Measurements from ENCODE around the gene GRAP2.
"Not testable (repeated sequence)": the region's sequence is repeated elsewhere in the genome, so short reads cannot be mapped to it uniquely, and the experiment has no call there.

GRAP2 gene

GRCh38 chr22:39970742-39971141 is 69.9 kb downstream of the GRAP2 start:
- no peak for DNase-seq

DNA sequence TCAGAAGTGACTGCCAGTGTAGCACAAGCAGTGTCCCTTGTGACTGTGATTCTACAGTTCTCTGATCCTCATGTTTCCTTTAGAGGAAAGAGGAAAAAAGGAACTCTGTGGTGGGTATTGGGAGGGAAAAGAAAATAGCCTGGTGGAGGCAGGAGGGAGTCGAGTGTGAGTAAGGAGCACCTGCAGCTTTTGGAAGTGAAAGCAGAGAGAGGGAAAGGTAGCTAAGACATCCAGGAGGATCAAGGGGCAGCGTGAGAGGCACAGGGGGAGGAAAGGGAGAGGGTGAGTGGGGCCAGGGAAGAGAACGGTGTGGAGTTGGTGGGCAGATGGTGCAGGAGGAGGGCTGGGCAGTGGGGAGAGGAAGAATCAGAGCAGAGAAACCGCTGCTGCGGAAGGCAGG is 71.8 kb downstream of the GRAP2 start:
- no peak for DNase-seq

GRCh38 chr22:39973656-39974055 is 72.8 kb downstream of the GRAP2 start:
- DNase-seq = no peak

DNA sequence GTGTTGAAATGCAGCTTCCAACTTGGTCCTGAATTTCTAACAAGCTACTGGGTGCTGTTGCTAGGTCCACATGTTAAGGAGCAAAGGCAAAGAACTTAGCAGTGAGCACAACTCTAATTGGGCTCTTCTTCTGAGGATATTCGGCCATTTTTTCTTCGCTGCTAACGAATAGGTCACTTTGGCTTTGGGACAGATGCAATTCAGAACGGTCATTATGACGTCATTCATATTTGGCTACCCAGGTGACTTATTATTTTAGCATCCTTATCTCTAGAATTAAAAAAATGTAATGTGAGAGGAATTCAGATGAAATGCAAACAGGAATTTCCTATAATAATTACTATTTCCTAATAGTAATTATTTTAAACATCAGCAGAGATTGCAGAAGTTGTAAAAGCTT is 73.2 kb downstream of the GRAP2 start:
- DNase-seq = no peak

- DNase-seq = no peak
Measured at GRCh38 chr22:39979048-39979447, 78.2 kb downstream of the GRAP2 start.

DNA sequence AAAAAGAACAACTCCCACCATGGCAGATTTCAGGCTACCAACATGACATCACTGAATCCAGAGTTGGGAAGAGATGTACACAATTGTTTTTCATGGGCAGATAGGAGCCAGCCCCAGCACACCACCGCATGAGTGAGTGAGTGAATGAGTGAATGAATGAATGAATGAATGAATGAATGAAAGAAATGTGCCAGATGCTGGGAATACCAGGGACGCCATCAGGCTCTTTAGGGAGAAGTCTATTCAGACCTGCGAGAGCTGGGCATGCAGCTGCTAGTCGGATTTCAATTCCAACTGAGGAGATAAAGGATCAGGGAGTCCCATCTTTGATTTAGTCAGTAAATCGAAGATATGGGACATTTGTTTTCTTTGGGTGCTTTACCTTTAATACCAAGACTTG is 78.6 kb downstream of the GRAP2 start:
- no peak for DNase-seq

DNA sequence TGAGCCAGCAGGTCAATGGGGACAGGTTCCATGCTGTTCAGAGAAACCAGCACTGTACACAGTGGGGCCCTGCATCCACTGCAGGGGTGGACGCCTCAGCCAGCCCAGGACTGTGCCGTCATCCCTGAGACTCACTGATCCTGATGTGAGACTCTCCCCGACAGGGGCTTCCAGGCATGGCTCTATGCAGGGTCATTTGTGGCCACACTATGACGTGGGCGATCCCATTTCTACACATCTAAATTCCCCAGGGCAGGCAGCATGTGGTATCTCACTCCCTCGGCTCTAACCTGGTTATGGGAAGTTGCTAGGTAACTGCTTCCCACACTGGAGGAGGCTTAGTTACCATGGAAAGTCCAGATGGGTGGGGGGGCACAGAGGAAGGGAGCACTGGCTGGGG is 79.7 kb downstream of the GRAP2 start:
- no peak for DNase-seq

DNA sequence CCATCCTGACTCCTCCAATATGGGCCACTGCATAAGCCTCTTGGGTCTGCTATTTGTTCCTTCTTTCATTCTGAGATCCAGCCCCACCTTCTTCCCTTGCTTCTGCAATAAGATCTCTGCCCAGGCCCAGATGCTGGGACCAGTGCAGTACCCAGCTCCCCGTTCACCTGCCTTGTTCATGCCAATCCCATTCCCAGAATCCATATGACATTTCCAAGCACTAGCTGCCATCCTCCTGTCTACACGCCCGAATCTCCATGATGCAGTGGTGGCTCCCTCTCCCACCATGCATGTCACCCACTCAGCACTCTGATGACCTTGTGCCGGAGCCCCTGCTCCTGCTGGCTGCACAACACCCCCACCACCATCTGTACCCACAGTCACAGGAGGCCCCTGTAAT is 82.5 kb downstream of the GRAP2 start:
- DNase-seq = no peak

- no peak for DNase-seq
Measured at GRCh38 chr22:39984006-39984405, 83.1 kb downstream of the GRAP2 start.

- no peak for DNase-seq
Measured at GRCh38 chr22:39984746-39985145, 83.9 kb downstream of the GRAP2 start.

GRCh38 chr22:39985383-39986035 is 84.6 kb downstream of the GRAP2 start:
- DNase-seq = no peak

DNA sequence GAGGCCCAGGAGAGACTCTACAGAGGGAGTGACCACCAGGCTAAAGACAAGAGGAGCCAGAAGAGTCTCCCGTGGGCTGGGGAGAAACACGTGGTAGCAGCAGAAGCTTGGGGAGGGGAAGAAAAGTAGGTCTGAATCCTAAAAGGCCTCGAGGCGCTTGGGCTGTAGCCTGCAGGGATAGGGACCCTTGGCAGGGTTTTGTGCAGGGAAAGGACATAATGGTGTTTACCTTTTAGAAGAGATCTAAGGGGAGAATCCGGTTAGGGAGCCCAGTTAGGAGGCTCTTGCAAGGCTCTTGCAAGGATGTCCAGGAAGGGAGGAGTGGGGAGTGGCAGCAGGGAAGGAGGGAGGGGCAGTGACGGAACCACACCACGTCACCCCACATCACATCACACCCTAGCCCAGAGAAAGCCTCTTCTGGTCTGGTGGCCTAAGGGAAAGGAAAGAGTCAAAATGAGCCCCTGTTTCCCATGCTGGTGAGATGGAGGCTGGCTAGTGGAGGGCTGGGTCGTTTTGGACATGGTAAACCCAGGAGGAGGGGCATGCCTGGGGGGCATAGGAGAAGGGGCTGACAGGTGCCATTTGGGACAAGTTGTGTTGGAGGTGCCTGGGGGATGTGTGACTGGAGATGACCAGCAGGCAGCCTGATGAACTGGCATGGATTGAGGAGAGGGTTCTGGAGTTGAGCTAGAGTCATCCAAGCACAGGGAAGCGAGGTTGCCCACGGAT is 87.7 kb downstream of the GRAP2 start:
- DNase-seq = no peak

GRCh38 chr22:39989633-39990032 is 88.7 kb downstream of the GRAP2 start:
- DNase-seq = no peak

- no peak for DNase-seq
Measured at GRCh38 chr22:39990686-39991085, 89.8 kb downstream of the GRAP2 start.

GRCh38 chr22:39991159-39991860 is 90.4 kb downstream of the GRAP2 start:
- DNase-seq = no peak

GRCh38 chr22:39992088-39992826 is 91.4 kb downstream of the GRAP2 start:
- no peak for DNase-seq

- DNase-seq = not testable (repeated sequence)
Measured at GRCh38 chr22:39992894-39993293, 92.0 kb downstream of the GRAP2 start.

DNA sequence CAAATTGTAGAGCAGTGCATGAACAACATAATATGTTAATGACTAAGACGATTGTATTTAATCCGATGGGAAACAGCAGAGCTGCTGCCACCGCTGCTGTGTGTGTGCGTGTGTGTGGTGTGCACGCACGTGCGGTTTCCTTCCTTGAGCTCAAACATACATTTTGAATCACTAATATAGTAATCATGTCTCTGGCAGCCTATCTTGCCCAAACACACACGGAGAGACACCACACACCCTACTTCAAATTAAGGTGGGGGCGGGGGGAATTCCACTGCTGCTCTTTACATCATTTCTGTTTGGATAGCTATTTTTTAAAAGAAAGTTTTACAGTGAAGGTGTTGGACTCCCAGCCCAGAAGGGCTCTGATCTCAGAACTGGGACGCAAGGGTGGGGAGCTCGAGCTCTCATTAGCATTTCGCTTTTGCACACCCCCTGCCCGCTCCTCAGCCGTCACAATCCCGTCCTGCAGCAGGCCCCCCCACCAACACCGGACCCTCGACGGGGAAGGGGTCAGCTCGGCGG is 93.2 kb downstream of the GRAP2 start:
- no peak for DNase-seq

DNA sequence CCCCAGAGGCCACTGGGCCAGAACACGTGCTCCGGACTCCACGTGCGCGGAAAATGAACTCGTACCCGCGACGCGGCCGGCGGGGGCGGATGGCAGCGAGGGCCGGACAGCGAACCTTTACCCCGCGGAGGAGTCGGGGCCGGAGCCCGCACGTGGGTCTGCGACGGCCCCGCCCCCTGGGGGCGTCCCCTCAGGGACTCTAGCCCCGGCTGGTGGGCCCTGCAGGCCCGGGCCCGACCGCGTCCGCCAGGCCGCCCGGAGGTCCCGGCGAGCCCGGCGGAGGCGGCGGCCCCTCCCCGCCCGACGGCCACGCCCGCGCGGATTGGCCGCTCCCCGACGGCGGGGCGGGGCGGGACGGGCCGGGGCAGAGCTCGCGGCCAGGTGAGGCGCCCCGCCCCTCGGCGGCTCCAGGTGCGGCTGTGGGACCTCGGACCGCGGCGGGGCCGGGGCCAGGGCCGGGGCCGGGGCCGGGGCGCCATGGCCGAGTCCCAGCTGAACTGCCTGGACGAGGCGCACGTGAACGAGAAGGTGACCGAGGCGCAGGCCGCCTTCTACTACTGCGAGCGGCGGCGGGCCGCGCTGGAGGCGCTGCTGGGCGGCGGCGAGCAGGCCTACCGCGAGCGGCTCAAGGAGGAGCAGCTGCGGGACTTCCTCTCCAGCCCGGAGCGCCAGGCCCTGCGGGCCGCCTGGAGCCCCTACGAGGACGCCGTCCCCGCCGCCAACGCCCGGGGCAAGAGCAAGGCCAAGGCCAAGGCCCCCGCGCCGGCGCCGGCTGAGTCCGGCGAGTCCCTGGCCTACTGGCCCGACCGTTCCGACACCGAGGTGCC is 93.9 kb downstream of the GRAP2 start, which contains the start of gene FAM83F:
TSS of gene FAM83F (plus strand) at position 389 of the 827 bp plus-strand sequence. CDS start at position 478, 89 bp downstream.
- no peak for DNase-seq

DNA sequence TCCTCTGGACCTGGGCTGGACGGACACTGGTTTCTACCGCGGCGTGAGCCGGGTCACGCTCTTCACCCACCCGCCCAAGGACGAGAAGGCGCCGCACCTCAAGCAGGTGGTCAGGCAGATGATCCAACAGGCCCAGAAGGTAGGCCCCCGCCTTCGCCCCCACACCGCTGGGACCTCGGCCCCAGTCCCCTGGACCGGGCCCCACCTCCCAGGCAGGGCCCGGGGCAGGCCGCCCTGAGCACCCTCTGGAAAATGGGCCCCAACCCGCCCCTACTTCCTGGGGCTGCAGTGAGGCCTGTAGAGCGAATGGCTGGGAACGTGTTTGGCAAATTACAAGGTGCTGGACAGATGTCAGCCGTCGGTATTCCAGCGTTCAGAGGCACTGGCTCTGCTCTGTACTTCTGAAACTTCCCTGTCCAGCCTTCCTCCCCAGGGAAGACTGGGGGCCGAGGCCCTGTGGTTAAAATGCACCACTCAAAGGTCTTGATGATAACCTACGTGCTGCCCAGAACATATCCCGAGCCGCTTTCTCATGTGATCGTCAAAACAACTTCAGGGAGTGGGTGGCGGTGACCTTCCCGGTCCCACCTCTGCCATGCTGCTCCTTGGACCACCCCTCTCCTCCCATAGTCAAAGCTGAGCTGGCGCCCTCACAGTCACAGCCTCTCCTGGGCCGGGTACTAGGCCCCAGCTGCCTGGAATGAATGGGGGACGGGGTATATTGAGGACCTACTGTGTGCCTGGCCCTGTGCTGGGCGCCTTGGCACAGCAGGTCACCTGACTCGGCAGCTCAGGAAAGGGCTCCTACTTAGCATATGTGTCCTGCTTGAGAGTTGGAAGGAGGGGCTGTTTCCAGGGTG is 94.7 kb downstream of the GRAP2 start:
- DNase-seq = no peak

DNA sequence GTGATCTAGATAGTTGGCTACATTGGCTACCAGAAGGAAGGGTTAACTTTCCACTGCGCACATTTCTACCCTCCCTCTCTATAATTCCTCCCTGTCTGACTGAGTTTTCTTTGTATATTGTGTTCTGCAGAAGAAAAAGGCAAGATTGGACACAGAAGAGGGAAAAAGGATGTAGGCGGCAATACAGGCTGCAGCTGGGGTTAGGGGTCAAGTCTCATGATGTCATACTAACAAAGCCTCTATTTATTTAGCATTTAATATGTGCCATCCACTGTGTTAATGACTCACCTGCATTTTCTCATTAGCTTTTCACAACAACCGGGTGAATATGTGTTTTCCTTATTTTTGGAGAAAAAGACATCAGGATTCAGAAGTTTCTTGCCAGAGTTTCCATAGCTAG is 95.8 kb downstream of the GRAP2 start:
- no peak for DNase-seq
